ENCODE results near the gene TNNT3. TPM values are rescaled to one million over a fixed set of nuclear protein-coding genes. Genes with fewer than 3 reads are reported as not detected.

TNNT3 gene
- total and polyA plus RNA-seq, 2 of the 4 experiments (the other 2 are of a cell fraction) = not detected

DNA sequence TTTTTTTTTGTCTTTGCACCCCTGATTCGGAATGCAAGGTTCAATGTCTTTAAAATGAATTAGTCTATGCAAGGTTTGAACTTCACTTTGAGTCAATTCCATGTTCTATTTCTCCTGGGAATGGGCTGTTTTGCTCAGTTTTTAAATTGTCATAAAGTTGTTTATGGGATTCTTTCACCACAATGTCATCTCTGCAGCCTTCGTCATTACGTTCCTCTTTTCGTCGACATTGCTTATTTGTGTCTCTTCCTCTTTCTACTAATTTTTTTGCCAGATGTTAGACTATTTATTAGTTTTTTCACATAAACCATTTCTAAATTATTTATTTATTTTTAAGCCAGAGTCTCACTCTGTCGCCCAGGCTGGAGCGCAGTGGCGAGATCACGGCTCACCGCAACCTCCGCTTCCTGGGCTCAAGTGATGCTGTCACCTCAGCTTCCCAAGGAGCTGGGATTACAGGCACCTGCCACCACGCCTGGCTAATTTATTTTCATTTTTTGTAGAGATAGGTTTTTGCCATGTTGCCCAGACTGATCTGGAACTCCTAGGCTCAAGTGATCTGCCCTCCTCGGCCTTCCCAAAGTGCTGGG is 7.1 kb upstream of the TNNT3 start:
- POLR2A ChIA-PET (ENCODE audit: unreplicated experiment) = no interaction called here

More for the DNA sequence above, 7.1 kb upstream of the TNNT3 start:
- Histone ChIP-seq H3K79me1 (ENCODE audit: low read depth in 1 of 2, low read length in 2 of 2) (no peaks in the 10 kb centered on the region), H2AK5ac (ENCODE audit: low read depth, low read length) (no peak overlapping the region), H3K4me2 (ENCODE audit: low read depth, low read length) (no peak overlapping the region), H4K20me1 (ENCODE audit: insufficient read depth, low read length) (no peaks in the 10 kb centered on the region; the same call in 1 of the 2 replicates), H3K27ac (ENCODE audit: insufficient read depth, low read length) (no peak overlapping the region), H3K14ac (replicated peaks; ENCODE audit: low read depth, low read length) (no peak overlapping the region), H4K5ac (ENCODE audit: low read depth, low read length) (no peak overlapping the region), H2BK15ac (ENCODE audit: low read depth, low read length) (no peak overlapping the region), H3K56ac (ENCODE audit: extremely low read depth, insufficient read depth, low read length) (no peak overlapping the region), H3K4ac (ENCODE audit: low read depth, low read length) (no peak overlapping the region), H2BK5ac (ENCODE audit: low read depth, low read length, poor library complexity, severe bottlenecking) (no peak overlapping the region), H3K9me1 (ENCODE audit: insufficient read depth, low read length) (no peaks in the 10 kb centered on the region), H3K4me1 (ENCODE audit: control insufficient read depth, insufficient read depth, low read length) (no peaks in the 10 kb centered on the region), H4K91ac (ENCODE audit: insufficient read depth, low read depth, low read length) (no peak overlapping the region), H3K18ac (ENCODE audit: low read depth, low read length) (no peak overlapping the region), H2AK9ac (replicated peaks; ENCODE audit: low read depth, low read length, poor library complexity) (no peak overlapping the region), H2BK120ac (ENCODE audit: low read depth, low read length) (no peak overlapping the region), H3K23ac (ENCODE audit: low read depth, low read length) (no peak overlapping the region), H3K36me3 (ENCODE audit: control insufficient read depth, insufficient read depth, low read length) (no peaks in the 10 kb centered on the region), H3K9me3 (ENCODE audit: control insufficient read depth, insufficient read depth, low read length) (no peaks in the 10 kb centered on the region), H3K4me3 (ENCODE audit: insufficient read depth, low read depth, low read length) (no peak overlapping the region), H2AFZ (replicated peaks; ENCODE audit: low read length, poor library complexity) (no peak overlapping the region), H3K9ac (ENCODE audit: low read depth, low read length) (no peak overlapping the region), H2BK20ac (ENCODE audit: low read depth, low read length) (no peak overlapping the region), H3K27me3 (ENCODE audit: control insufficient read depth, insufficient read depth, low read length) (peaks cover 12% of the 10 kb centered on the region; the same call in 1 of the 2 replicates), H4K8ac (ENCODE audit: low read depth in 2 of 2, low read length in 2 of 2) (no peak overlapping the region)
- ATAC-seq (ENCODE audit: low read depth) = no peak
- DNase-seq = no peak
- WGBS, 2 experiments (ENCODE audit: extremely low coverage in 2 of 2, insufficient read length in 1 of 2) = 90% methylated on average over 2 of the region's 13 CpGs; no CpG with 5 or more reads in 1 of the 2 experiments
- no peak for TF ChIP-seq RCOR1 (IDR thresholded peaks at IDR 0.05; ENCODE audit: insufficient replicate concordance, low read length)
- no peak for TF ChIP-seq NFE2L2 (IDR thresholded peaks at IDR 0.05; ENCODE audit: low read depth, low read length)
- TF ChIP-seq SMC3 (IDR thresholded peaks at IDR 0.05; ENCODE audit: low read depth, low read length) = no peak
- TF ChIP-seq MAZ (IDR thresholded peaks at IDR 0.05; ENCODE audit: borderline replicate concordance, low read depth, low read length) = no peak
- no peak for TF ChIP-seq POLR2A (IDR thresholded peaks at IDR 0.05; ENCODE audit: low read depth, low read length)
- TF ChIP-seq MXI1 (IDR thresholded peaks at IDR 0.05; ENCODE audit: borderline replicate concordance, low read depth, low read length) = no peak
- no peak for TF ChIP-seq MAFK (IDR thresholded peaks at IDR 0.05; ENCODE audit: low read depth, low read length)
- TF ChIP-seq RAD21 (IDR thresholded peaks at IDR 0.05; ENCODE audit: low read length) = no peak
- no peak for TF ChIP-seq BHLHE40 (IDR thresholded peaks at IDR 0.05; ENCODE audit: low read depth, low read length)
- no peak for TF ChIP-seq CEBPB (IDR thresholded peaks at IDR 0.05; ENCODE audit: low read depth, low read length)
- TF ChIP-seq RFX5 (IDR thresholded peaks at IDR 0.05; ENCODE audit: low read depth, low read length) = no peak
- no peak for TF ChIP-seq CHD1 (IDR thresholded peaks at IDR 0.05; ENCODE audit: low read depth, low read length)
- TF ChIP-seq, protein P1, sequence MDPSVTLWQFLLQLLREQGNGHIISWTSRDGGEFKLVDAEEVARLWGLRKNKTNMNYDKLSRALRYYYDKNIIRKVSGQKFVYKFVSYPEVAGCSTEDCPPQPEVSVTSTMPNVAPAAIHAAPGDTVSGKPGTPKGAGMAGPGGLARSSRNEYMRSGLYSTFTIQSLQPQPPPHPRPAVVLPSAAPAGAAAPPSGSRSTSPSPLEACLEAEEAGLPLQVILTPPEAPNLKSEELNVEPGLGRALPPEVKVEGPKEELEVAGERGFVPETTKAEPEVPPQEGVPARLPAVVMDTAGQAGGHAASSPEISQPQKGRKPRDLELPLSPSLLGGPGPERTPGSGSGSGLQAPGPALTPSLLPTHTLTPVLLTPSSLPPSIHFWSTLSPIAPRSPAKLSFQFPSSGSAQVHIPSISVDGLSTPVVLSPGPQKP (IDR thresholded peaks at IDR 0.05; ENCODE audit: borderline replicate concordance, low read depth, low read length) = no peak
- TF ChIP-seq, protein P2, sequence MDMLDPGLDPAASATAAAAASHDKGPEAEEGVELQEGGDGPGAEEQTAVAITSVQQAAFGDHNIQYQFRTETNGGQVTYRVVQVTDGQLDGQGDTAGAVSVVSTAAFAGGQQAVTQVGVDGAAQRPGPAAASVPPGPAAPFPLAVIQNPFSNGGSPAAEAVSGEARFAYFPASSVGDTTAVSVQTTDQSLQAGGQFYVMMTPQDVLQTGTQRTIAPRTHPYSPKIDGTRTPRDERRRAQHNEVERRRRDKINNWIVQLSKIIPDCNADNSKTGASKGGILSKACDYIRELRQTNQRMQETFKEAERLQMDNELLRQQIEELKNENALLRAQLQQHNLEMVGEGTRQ (IDR thresholded peaks at IDR 0.05; ENCODE audit: low read depth, low read length) = no peak
- TF ChIP-seq, protein P3, sequence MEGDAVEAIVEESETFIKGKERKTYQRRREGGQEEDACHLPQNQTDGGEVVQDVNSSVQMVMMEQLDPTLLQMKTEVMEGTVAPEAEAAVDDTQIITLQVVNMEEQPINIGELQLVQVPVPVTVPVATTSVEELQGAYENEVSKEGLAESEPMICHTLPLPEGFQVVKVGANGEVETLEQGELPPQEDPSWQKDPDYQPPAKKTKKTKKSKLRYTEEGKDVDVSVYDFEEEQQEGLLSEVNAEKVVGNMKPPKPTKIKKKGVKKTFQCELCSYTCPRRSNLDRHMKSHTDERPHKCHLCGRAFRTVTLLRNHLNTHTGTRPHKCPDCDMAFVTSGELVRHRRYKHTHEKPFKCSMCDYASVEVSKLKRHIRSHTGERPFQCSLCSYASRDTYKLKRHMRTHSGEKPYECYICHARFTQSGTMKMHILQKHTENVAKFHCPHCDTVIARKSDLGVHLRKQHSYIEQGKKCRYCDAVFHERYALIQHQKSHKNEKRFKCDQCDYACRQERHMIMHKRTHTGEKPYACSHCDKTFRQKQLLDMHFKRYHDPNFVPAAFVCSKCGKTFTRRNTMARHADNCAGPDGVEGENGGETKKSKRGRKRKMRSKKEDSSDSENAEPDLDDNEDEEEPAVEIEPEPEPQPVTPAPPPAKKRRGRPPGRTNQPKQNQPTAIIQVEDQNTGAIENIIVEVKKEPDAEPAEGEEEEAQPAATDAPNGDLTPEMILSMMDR (conservative IDR thresholded peaks at IDR 0.05; ENCODE audit: low read depth, low read length) = no peak
- dilution Hi-C loops (cut with HindIII; ENCODE audit: low sequenced_read_pairs, unreplicated experiment) (no loop called here), intact Hi-C loops (cut with micrococcal nuclease) (no loop called here), in situ Hi-C loops (cut with MboI; ENCODE audit: low sequenced_read_pairs) (no loop called here)
- no TSS peak for BruUV-seq (replicated peaks)
- CTCF ChIA-PET = no interaction called here

All from IMR-90 (cell line).